ENCODE results near the gene UBXN11.

DNA sequence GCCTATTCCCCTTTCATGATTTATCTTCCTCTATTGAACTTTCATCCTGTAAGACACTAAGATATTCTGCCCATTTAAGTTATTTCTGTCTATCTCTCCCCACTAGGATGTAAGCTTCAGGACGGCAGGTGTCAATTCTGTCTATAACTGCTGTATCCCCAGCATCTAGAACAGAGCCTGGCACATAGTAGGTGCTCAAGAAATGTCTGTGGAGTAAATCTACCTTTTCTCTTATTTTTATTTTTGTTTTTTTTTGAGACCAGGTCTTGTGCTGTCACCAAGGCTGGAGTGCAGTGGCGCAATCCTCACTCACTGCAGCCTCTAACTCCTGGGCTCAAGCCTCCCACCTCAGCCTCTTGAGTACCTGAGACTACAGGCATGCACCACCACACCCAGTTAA lies 16.9 kb upstream of the UBXN11 start:
- TF ChIP-seq CEBPB (IDR thresholded peaks at IDR 0.05) (no peak), YY1 (IDR thresholded peaks at IDR 0.05; ENCODE audit: low read depth) (no peak), RAD21 (IDR thresholded peaks at IDR 0.05; ENCODE audit: low read depth) (no peak), EP300 (IDR thresholded peaks at IDR 0.05; ENCODE audit: borderline replicate concordance) (no peak), EGR1 (IDR thresholded peaks at IDR 0.05) (no peak), CREB1 (IDR thresholded peaks at IDR 0.05; ENCODE audit: low read depth) (no peak), TAF1 (IDR thresholded peaks at IDR 0.05; ENCODE audit: low read depth) (no peak), TEAD4 (IDR thresholded peaks at IDR 0.05) (no peak), FOXM1 (IDR thresholded peaks at IDR 0.05; ENCODE audit: borderline replicate concordance, low read depth) (no peak)
- TF ChIP-seq, protein P1, sequence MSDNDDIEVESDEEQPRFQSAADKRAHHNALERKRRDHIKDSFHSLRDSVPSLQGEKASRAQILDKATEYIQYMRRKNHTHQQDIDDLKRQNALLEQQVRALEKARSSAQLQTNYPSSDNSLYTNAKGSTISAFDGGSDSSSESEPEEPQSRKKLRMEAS (IDR thresholded peaks at IDR 0.05) = no peak
- TF ChIP-seq, protein P2, sequence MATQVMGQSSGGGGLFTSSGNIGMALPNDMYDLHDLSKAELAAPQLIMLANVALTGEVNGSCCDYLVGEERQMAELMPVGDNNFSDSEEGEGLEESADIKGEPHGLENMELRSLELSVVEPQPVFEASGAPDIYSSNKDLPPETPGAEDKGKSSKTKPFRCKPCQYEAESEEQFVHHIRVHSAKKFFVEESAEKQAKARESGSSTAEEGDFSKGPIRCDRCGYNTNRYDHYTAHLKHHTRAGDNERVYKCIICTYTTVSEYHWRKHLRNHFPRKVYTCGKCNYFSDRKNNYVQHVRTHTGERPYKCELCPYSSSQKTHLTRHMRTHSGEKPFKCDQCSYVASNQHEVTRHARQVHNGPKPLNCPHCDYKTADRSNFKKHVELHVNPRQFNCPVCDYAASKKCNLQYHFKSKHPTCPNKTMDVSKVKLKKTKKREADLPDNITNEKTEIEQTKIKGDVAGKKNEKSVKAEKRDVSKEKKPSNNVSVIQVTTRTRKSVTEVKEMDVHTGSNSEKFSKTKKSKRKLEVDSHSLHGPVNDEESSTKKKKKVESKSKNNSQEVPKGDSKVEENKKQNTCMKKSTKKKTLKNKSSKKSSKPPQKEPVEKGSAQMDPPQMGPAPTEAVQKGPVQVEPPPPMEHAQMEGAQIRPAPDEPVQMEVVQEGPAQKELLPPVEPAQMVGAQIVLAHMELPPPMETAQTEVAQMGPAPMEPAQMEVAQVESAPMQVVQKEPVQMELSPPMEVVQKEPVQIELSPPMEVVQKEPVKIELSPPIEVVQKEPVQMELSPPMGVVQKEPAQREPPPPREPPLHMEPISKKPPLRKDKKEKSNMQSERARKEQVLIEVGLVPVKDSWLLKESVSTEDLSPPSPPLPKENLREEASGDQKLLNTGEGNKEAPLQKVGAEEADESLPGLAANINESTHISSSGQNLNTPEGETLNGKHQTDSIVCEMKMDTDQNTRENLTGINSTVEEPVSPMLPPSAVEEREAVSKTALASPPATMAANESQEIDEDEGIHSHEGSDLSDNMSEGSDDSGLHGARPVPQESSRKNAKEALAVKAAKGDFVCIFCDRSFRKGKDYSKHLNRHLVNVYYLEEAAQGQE (IDR thresholded peaks at IDR 0.05; ENCODE audit: low read depth) = no peak
- TF ChIP-seq, protein P3, sequence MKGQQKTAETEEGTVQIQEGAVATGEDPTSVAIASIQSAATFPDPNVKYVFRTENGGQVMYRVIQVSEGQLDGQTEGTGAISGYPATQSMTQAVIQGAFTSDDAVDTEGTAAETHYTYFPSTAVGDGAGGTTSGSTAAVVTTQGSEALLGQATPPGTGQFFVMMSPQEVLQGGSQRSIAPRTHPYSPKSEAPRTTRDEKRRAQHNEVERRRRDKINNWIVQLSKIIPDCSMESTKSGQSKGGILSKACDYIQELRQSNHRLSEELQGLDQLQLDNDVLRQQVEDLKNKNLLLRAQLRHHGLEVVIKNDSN (IDR thresholded peaks at IDR 0.05) = no peak

All from Ishikawa (cell line).